Gastroesophageal sphincter (tissue), 3 donors: ENCODE results near the gene MB21D2.

ENCODE experiments used
- EP300 ChIP-seq: sonication (generic); formaldehyde crosslinking; IDR thresholded peaks from one replicate; pipeline ENCODE4 v1.6.1; 2017; ENCODE audit warnings: antibody characterized with exemption, mild to moderate bottlenecking
- TF ChIP-seq, protein P1 (sequence below), 4 experiments: fragments of 200-600 bp in 2 of 4; fragments of 450-650 bp in 2 of 4; sonication (generic) in 1 of 4; IDR thresholded peaks; one replicate each; pipeline ENCODE4 v1.5.1; 2017 to 2019; ENCODE audit warnings: antibody characterized with exemption in 4 of 4, mild to moderate bottlenecking in 2 of 4, moderate library complexity in 2 of 4

DNA sequence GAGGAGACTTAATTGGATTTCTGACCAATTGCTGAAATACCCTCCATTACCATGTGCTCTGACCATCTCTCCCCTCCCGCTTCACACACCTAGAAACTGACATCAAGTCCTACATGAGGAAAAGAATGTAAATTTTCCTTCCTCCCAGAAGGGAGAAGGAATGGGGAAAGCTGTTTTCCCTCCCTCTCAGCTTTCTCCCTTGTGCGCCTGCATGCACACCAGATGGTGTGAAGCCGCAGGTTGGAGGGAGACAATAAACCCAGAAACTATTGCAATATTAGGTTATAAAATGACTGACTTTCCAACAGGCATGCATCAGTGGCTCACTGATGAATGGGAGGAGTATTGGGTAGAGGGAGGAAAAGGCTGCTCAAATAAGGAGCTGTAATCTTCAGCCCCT, 50.9 kb downstream of the MB21D2 start:
- TF ChIP-seq, protein P1, sequence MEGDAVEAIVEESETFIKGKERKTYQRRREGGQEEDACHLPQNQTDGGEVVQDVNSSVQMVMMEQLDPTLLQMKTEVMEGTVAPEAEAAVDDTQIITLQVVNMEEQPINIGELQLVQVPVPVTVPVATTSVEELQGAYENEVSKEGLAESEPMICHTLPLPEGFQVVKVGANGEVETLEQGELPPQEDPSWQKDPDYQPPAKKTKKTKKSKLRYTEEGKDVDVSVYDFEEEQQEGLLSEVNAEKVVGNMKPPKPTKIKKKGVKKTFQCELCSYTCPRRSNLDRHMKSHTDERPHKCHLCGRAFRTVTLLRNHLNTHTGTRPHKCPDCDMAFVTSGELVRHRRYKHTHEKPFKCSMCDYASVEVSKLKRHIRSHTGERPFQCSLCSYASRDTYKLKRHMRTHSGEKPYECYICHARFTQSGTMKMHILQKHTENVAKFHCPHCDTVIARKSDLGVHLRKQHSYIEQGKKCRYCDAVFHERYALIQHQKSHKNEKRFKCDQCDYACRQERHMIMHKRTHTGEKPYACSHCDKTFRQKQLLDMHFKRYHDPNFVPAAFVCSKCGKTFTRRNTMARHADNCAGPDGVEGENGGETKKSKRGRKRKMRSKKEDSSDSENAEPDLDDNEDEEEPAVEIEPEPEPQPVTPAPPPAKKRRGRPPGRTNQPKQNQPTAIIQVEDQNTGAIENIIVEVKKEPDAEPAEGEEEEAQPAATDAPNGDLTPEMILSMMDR (IDR thresholded peaks at IDR 0.05): no peak
- no peak for TF ChIP-seq EP300
